ENCODE data around the gene SEC24B. TPM values are rescaled to one million over a fixed set of nuclear protein-coding genes. Genes with fewer than 3 reads are reported as not detected.

SEC24B gene
- total and polyA plus RNA-seq, 2 experiments from 2014 or later, result 9.4 to 32.8 TPM

DNA sequence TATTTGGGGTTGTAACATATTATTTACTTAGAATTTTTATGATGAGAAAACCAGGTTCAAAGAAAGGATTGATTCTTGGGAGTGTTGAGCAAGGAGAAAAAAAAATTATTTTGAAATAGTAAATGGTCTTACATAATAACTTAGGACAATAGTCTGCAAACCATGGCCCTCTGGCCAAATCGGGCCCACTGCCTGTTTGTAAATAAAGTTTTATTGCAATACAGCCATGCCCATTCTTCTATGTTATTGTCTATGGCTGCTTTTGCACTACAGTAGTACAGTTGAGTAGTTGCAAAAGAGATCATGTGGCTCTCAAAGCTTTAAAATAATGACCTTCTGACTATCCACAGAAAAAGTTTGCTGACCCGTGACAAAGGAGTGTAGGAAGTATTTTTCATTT is 63.3 kb downstream of the SEC24B start:
- Histone ChIP-seq H3K27me3 (ENCODE audit: insufficient read depth) (no peaks in the 10 kb centered on the region), H4K20me1 (replicated peaks; ENCODE audit: insufficient read depth) (no peaks in the 10 kb centered on the region), H3F3A (replicated peaks; ENCODE audit: low read depth) (no peaks in the 10 kb centered on the region), H3K4me2 (no peak overlapping the region), H3K4me1 (ENCODE audit: insufficient read depth) (no peaks in the 10 kb centered on the region), H3K4me3 (no peak overlapping the region), H3K27ac (ENCODE audit: low read depth) (no peak overlapping the region; the same call in 1 of the 2 replicates), H3K36me3 (ENCODE audit: insufficient read depth) (peaks cover 27% of the 10 kb centered on the region; the same call in 1 of the 2 replicates), H2AFZ (no peak overlapping the region), H3K9me2 (ENCODE audit: insufficient read depth) (no peaks in the 10 kb centered on the region), H3K79me2 (replicated peaks; ENCODE audit: insufficient read depth) (no peaks in the 10 kb centered on the region)
- no peak for DNase-seq (ENCODE audit: low spot score)
- no peak overlapping the region for H3K27ac Mint-ChIP-seq
- H3K36me3 Mint-ChIP-seq (ENCODE audit: low read depth), result peaks cover 21% of the 10 kb centered on the region
- H3K9me3 Mint-ChIP-seq, result no peaks in the 10 kb centered on the region
- no peak overlapping the region for H3K4me3 Mint-ChIP-seq
- no peaks in the 10 kb centered on the region for H3K4me1 Mint-ChIP-seq
- no peaks in the 10 kb centered on the region for H3K27me3 Mint-ChIP-seq (ENCODE audit: insufficient read depth, low read depth, poor library complexity)
- ATAC-seq, result no peak
- TF ChIP-seq CREB1 (CRISPR knock-in tag; IDR thresholded peaks at IDR 0.05; ENCODE audit: low read depth), result no peak
- no peak for TF ChIP-seq POLR2AphosphoS5 (IDR thresholded peaks at IDR 0.05; ENCODE audit: low read depth)
- TF ChIP-seq EZH2phosphoT487 (IDR thresholded peaks at IDR 0.05; ENCODE audit: unreplicated experiment), result no peak
- no peak for TF ChIP-seq NANOG (IDR thresholded peaks at IDR 0.05; ENCODE audit: borderline replicate concordance)
- TF ChIP-seq JUNB (IDR thresholded peaks at IDR 0.05; ENCODE audit: unreplicated experiment), result no peak
- TF ChIP-seq, protein P1, sequence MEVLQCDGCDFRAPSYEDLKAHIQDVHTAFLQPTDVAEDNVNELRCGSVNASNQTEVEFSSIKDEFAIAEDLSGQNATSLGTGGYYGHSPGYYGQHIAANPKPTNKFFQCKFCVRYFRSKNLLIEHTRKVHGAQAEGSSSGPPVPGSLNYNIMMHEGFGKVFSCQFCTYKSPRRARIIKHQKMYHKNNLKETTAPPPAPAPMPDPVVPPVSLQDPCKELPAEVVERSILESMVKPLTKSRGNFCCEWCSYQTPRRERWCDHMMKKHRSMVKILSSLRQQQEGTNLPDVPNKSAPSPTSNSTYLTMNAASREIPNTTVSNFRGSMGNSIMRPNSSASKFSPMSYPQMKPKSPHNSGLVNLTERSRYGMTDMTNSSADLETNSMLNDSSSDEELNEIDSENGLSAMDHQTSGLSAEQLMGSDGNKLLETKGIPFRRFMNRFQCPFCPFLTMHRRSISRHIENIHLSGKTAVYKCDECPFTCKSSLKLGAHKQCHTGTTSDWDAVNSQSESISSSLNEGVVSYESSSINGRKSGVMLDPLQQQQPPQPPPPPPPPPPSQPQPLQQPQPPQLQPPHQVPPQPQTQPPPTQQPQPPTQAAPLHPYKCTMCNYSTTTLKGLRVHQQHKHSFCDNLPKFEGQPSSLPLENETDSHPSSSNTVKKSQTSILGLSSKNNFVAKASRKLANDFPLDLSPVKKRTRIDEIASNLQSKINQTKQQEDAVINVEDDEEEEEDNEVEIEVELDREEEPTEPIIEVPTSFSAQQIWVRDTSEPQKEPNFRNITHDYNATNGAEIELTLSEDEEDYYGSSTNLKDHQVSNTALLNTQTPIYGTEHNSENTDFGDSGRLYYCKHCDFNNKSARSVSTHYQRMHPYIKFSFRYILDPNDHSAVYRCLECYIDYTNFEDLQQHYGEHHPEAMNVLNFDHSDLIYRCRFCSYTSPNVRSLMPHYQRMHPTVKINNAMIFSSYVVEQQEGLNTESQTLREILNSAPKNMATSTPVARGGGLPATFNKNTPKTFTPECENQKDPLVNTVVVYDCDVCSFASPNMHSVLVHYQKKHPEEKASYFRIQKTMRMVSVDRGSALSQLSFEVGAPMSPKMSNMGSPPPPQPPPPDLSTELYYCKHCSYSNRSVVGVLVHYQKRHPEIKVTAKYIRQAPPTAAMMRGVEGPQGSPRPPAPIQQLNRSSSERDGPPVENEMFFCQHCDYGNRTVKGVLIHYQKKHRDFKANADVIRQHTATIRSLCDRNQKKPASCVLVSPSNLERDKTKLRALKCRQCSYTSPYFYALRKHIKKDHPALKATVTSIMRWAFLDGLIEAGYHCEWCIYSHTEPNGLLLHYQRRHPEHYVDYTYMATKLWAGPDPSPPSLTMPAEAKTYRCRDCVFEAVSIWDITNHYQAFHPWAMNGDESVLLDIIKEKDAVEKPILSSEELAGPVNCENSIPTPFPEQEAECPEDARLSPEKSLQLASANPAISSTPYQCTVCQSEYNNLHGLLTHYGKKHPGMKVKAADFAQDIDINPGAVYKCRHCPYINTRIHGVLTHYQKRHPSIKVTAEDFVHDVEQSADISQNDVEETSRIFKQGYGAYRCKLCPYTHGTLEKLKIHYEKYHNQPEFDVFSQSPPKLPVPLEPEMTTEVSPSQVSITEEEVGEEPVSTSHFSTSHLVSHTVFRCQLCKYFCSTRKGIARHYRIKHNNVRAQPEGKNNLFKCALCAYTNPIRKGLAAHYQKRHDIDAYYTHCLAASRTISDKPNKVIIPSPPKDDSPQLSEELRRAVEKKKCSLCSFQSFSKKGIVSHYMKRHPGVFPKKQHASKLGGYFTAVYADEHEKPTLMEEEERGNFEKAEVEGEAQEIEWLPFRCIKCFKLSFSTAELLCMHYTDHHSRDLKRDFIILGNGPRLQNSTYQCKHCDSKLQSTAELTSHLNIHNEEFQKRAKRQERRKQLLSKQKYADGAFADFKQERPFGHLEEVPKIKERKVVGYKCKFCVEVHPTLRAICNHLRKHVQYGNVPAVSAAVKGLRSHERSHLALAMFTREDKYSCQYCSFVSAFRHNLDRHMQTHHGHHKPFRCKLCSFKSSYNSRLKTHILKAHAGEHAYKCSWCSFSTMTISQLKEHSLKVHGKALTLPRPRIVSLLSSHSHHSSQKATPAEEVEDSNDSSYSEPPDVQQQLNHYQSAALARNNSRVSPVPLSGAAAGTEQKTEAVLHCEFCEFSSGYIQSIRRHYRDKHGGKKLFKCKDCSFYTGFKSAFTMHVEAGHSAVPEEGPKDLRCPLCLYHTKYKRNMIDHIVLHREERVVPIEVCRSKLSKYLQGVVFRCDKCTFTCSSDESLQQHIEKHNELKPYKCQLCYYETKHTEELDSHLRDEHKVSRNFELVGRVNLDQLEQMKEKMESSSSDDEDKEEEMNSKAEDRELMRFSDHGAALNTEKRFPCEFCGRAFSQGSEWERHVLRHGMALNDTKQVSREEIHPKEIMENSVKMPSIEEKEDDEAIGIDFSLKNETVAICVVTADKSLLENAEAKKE (CRISPR knock-in tag; IDR thresholded peaks at IDR 0.05), result no peak
- no peak for TF ChIP-seq EZH2 (IDR thresholded peaks at IDR 0.05; ENCODE audit: low read depth, unreplicated experiment)
- no peak for TF ChIP-seq ETS1 (IDR thresholded peaks at IDR 0.05)
- no peak for TF ChIP-seq STAT1 (IDR thresholded peaks at IDR 0.05; ENCODE audit: unreplicated experiment)

Measured in GM23338 (cell line).